Measurements from ENCODE around the gene EIF2AK2. TPM values are rescaled to one million over a fixed set of nuclear protein-coding genes. Genes with fewer than 3 reads are reported as not detected.

EIF2AK2 gene
- total and polyA plus RNA-seq, 10 of the 15 experiments (the other 5 are each of a cell fraction or from before 2014, with no cell fraction given) = 16.2 to 81.4 (median 63.3) TPM

DNA sequence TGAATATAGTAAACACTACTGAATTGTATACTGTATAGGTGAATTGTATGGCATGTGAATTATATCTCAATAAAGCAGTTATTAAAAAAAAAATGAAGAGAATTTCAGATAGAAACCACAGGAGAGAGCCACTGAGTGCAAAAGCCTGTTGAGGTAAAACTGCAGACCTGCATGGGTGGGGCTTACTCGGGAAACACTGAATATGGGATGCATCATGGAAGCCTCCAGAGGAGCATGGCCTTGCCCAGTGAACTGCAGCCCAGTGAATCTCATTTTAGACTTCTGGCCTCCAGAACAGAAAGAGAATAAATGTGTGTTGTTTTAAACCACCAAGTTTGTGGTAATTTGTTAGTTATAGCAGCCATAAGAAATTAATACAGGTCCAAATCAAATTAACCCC is 56.7 kb downstream of the EIF2AK2 start (continued):
- TF ChIP-seq, protein P1, sequence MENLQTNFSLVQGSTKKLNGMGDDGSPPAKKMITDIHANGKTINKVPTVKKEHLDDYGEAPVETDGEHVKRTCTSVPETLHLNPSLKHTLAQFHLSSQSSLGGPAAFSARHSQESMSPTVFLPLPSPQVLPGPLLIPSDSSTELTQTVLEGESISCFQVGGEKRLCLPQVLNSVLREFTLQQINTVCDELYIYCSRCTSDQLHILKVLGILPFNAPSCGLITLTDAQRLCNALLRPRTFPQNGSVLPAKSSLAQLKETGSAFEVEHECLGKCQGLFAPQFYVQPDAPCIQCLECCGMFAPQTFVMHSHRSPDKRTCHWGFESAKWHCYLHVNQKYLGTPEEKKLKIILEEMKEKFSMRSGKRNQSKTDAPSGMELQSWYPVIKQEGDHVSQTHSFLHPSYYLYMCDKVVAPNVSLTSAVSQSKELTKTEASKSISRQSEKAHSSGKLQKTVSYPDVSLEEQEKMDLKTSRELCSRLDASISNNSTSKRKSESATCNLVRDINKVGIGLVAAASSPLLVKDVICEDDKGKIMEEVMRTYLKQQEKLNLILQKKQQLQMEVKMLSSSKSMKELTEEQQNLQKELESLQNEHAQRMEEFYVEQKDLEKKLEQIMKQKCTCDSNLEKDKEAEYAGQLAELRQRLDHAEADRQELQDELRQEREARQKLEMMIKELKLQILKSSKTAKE (IDR thresholded peaks at IDR 0.05; ENCODE audit: low read depth, poor library complexity, severe bottlenecking) = no peak
- no peak for TF ChIP-seq RAD51 (IDR thresholded peaks at IDR 0.05)
- TF ChIP-seq, protein P2, sequence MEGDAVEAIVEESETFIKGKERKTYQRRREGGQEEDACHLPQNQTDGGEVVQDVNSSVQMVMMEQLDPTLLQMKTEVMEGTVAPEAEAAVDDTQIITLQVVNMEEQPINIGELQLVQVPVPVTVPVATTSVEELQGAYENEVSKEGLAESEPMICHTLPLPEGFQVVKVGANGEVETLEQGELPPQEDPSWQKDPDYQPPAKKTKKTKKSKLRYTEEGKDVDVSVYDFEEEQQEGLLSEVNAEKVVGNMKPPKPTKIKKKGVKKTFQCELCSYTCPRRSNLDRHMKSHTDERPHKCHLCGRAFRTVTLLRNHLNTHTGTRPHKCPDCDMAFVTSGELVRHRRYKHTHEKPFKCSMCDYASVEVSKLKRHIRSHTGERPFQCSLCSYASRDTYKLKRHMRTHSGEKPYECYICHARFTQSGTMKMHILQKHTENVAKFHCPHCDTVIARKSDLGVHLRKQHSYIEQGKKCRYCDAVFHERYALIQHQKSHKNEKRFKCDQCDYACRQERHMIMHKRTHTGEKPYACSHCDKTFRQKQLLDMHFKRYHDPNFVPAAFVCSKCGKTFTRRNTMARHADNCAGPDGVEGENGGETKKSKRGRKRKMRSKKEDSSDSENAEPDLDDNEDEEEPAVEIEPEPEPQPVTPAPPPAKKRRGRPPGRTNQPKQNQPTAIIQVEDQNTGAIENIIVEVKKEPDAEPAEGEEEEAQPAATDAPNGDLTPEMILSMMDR (IDR thresholded peaks at IDR 0.05 in 2 of 3, conservative IDR thresholded peaks at IDR 0.05 in 1 of 3; ENCODE audit: control insufficient read depth in 2 of 3, extremely low read depth in 1 of 3, insufficient read depth in 1 of 3, low read depth in 3 of 3, low read length in 3 of 3) = no peak
- TF ChIP-seq, protein P3, sequence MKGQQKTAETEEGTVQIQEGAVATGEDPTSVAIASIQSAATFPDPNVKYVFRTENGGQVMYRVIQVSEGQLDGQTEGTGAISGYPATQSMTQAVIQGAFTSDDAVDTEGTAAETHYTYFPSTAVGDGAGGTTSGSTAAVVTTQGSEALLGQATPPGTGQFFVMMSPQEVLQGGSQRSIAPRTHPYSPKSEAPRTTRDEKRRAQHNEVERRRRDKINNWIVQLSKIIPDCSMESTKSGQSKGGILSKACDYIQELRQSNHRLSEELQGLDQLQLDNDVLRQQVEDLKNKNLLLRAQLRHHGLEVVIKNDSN (IDR thresholded peaks at IDR 0.05; ENCODE audit: borderline replicate concordance, extremely low read length, insufficient read depth, low read depth, low read length) = no peak
- no peak for TF ChIP-seq TBL1XR1 (IDR thresholded peaks at IDR 0.05; ENCODE audit: low read depth, low read length)
- TF ChIP-seq, protein P4, sequence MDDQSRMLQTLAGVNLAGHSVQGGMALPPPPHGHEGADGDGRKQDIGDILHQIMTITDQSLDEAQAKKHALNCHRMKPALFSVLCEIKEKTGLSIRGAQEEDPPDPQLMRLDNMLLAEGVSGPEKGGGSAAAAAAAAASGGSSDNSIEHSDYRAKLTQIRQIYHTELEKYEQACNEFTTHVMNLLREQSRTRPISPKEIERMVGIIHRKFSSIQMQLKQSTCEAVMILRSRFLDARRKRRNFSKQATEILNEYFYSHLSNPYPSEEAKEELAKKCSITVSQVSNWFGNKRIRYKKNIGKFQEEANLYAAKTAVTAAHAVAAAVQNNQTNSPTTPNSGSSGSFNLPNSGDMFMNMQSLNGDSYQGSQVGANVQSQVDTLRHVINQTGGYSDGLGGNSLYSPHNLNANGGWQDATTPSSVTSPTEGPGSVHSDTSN (IDR thresholded peaks at IDR 0.05; ENCODE audit: insufficient replicate concordance, low read depth, low read length) = no peak
- no peak for TF ChIP-seq CBX3 (IDR thresholded peaks at IDR 0.05; ENCODE audit: borderline replicate concordance, low read depth)
- no peak for TF ChIP-seq RFX5 (IDR thresholded peaks at IDR 0.05; ENCODE audit: low read depth, low read length)
- TF ChIP-seq, protein P5, sequence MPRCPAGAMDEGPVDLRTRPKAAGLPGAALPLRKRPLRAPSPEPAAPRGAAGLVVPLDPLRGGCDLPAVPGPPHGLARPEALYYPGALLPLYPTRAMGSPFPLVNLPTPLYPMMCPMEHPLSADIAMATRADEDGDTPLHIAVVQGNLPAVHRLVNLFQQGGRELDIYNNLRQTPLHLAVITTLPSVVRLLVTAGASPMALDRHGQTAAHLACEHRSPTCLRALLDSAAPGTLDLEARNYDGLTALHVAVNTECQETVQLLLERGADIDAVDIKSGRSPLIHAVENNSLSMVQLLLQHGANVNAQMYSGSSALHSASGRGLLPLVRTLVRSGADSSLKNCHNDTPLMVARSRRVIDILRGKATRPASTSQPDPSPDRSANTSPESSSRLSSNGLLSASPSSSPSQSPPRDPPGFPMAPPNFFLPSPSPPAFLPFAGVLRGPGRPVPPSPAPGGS (IDR thresholded peaks at IDR 0.05; ENCODE audit: borderline replicate concordance, insufficient read depth, low read depth, low read length, poor library complexity, severe bottlenecking) = no peak

Data from GM12878 (cell line).